ENCODE data around the gene SCFD2. TPM values are rescaled to one million over a fixed set of nuclear protein-coding genes. Genes with fewer than 3 reads are reported as not detected.

The SCFD2 gene
- total and polyA plus RNA-seq, 2 of the 8 experiments (the other 6 are each of a cell fraction or from before 2014, with no cell fraction given): 6.2 to 10.2 TPM

- DNase-seq (ENCODE audit: low read depth in 1 of 2, low spot score in 2 of 2) (no peak), FAIRE-seq (no peak)
- no peak overlapping the region for H3K18ac ChIP-seq (ENCODE audit: extremely low read depth, low read length)
- no peaks in the 10 kb centered on the region for H4K20me1 ChIP-seq (replicated peaks in 1 of 2; ENCODE audit: control insufficient read depth in 1 of 2, insufficient read depth in 2 of 2, low read length in 2 of 2)
- no peak overlapping the region for H2BK120ac ChIP-seq (replicated peaks; ENCODE audit: low read depth, low read length)
- no peaks in the 10 kb centered on the region for H3K23me2 ChIP-seq (ENCODE audit: low read depth, low read length)
- H2AFZ ChIP-seq (ENCODE audit: low read length): no peak overlapping the region
- no peak overlapping the region for H3K56ac ChIP-seq (replicated peaks; ENCODE audit: insufficient read length, low read depth, low read length)
- 0 out of 4 replicates have a peak, but pooled peaks cover 0 to 8% of the 10 kb centered on the region in 2 experiments for H3K9me3 ChIP-seq (ENCODE audit: insufficient read depth in 2 of 2, low read depth in 1 of 2, low read length in 1 of 2)
- no peaks in the 10 kb centered on the region for H3K79me1 ChIP-seq (ENCODE audit: low read depth, low read length)
- H4K91ac ChIP-seq (replicated peaks; ENCODE audit: insufficient read length, low read length): no peak overlapping the region
- no peak overlapping the region for H2BK12ac ChIP-seq (ENCODE audit: low read depth, low read length)
- no peak overlapping the region for H3K23ac ChIP-seq (ENCODE audit: insufficient read length)
- H3K36me3 ChIP-seq (ENCODE audit: control insufficient read depth in 2 of 4, insufficient read depth in 4 of 4, low read length in 3 of 4): no peaks in the 10 kb centered on the region
- ChIA-PET CTCF (ENCODE audit: partially characterized antibody) (interaction anchor here (0.7 kb wide), 1 partner anchor 313 kb away, joined by 3 read pairs; no protein-coding TSS in a partner anchor), POLR2A (ENCODE audit: partially characterized antibody) (no interaction called here)
- H4K5ac ChIP-seq (ENCODE audit: insufficient read length, low read depth, low read length): no peak overlapping the region
- no peak overlapping the region for H3K4me2 ChIP-seq (ENCODE audit: insufficient read depth in 1 of 2, low read depth in 2 of 2, low read length in 2 of 2)
- no peak overlapping the region for H2AK5ac ChIP-seq (ENCODE audit: low read depth, low read length)
- no peak overlapping the region for H3K14ac ChIP-seq (ENCODE audit: insufficient read length)
- no peaks in the 10 kb centered on the region for H3K27me3 ChIP-seq (replicated peaks in 1 of 4; ENCODE audit: control insufficient read depth in 3 of 4, extremely low read depth in 1 of 4, insufficient read depth in 3 of 4, low read length in 3 of 4)
- no peak overlapping the region for H3K9ac ChIP-seq (replicated peaks in 1 of 4; ENCODE audit: extremely low read depth in 1 of 4, low read depth in 3 of 4, low read length in 3 of 4)
- H3K4ac ChIP-seq (replicated peaks; ENCODE audit: insufficient read length, low read depth, low read length): no peak overlapping the region
- 82% methylated on average over 1 of the region's 1 CpG; no CpG with 5 or more reads in 1 of the 2 experiments for WGBS, 2 experiments (ENCODE audit: extremely low coverage in 1 of 2, insufficient coverage in 1 of 2, insufficient read length in 1 of 2, insufficient replicate concordance in 2 of 2, low coverage in 1 of 2, low lambda C conversion rate in 2 of 2, missing lambda C conversion rate in 1 of 2)
- TF ChIP-seq EP300 (IDR thresholded peaks at IDR 0.05; ENCODE audit: borderline replicate concordance in 1 of 2, low read depth in 2 of 2, low read length in 2 of 2) (no peak), TAF7 (optimal IDR thresholded peaks at IDR 0.05; ENCODE audit: borderline replicate concordance, low read depth, low read length) (no peak), CHD2 (IDR thresholded peaks at IDR 0.05; ENCODE audit: low read length) (no peak), BCL11A (IDR thresholded peaks at IDR 0.05; ENCODE audit: low read depth in 2 of 2, low read length in 2 of 2) (no peak), RNF2 (IDR thresholded peaks at IDR 0.05; ENCODE audit: borderline replicate concordance, low read depth, low read length, missing control alignments, poor library complexity, severe bottlenecking) (no peak), SP4 (IDR thresholded peaks at IDR 0.05; ENCODE audit: low read length) (no peak), CEBPB (IDR thresholded peaks at IDR 0.05; ENCODE audit: low read depth, low read length) (no peak), SP1 (IDR thresholded peaks at IDR 0.05; ENCODE audit: low read depth, low read length) (no peak), SP2 (IDR thresholded peaks at IDR 0.05; ENCODE audit: low read length) (no peak)
- H4K8ac ChIP-seq (ENCODE audit: extremely low read depth, insufficient read depth, low read length): no peak overlapping the region
- H2BK15ac ChIP-seq (ENCODE audit: low read length): no peak overlapping the region
- H2BK20ac ChIP-seq (ENCODE audit: low read length): no peak overlapping the region
- no peak overlapping the region for H3K27ac ChIP-seq (ENCODE audit: low read depth, low read length)
- H3K4me3 ChIP-seq (ENCODE audit: extremely low read depth in 1 of 4, insufficient read depth in 2 of 4, low read depth in 3 of 4, low read length in 4 of 4): no peak overlapping the region
- H3K79me2 ChIP-seq (ENCODE audit: control insufficient read depth in 1 of 2, insufficient read depth in 2 of 2, low read length in 2 of 2): no peaks in the 10 kb centered on the region
- H2BK5ac ChIP-seq (ENCODE audit: low read depth, low read length): no peak overlapping the region
- no peaks in the 10 kb centered on the region for H3K4me1 ChIP-seq (replicated peaks in 1 of 4; ENCODE audit: control insufficient read depth in 3 of 4, insufficient read depth in 4 of 4, low read length in 3 of 4)
Measured at GRCh38 chr4:53088152-53088551, 277.7 kb downstream of the SCFD2 start.

All from H1 (cell line).